Hematopoietic multipotent progenitor cell treated with erythropoietin and hydrocortisone succinate and interleukin-3 and kit ligand, for 6 days (in vitro differentiated cells): ENCODE results near the gene BRAP.
"Not testable (repeated sequence)": the region's sequence is repeated elsewhere in the genome, so short reads cannot be mapped to it uniquely, and the experiment has no call there.

ENCODE experiments used
- DNase-seq: peaks from one replicate; pipeline ENCODE4 v3.0.0-alpha.2; 2015

BRAP gene

GRCh38 chr12:111672822-111673381, 12.9 kb downstream of the BRAP start:
- DNase-seq = no peak

- peak; percentile 42 for DNase-seq
These were observed 20.5 kb downstream of the BRAP start for GRCh38 chr12:111664961-111665865.

- DNase-seq = no peak
These were observed 21.3 kb downstream of the BRAP start for GRCh38 chr12:111664499-111664898.

GRCh38 chr12:111656016-111656415, 29.7 kb downstream of the BRAP start:
- DNase-seq = no peak

- DNase-seq = no peak
These were observed 30.4 kb downstream of the BRAP start for GRCh38 chr12:111655356-111655755.

GRCh38 chr12:111653596-111653995, 32.2 kb downstream of the BRAP start:
- no peak for DNase-seq

GRCh38 chr12:111652530-111652929, 33.2 kb downstream of the BRAP start:
- DNase-seq = not testable (repeated sequence)

- DNase-seq = no peak
These were observed 34.8 kb downstream of the BRAP start for GRCh38 chr12:111650912-111651311.

- no peak for DNase-seq
These were observed 40.3 kb downstream of the BRAP start for GRCh38 chr12:111645433-111645832.

- peak; percentile 68 for DNase-seq
These were observed 42.3 kb downstream of the BRAP start for GRCh38 chr12:111643427-111643826.

GRCh38 chr12:111642681-111643426, 42.9 kb downstream of the BRAP start:
- DNase-seq = no peak

GRCh38 chr12:111640506-111640905, 45.2 kb downstream of the BRAP start:
- DNase-seq = no peak

- peak; percentile 59 for DNase-seq
These were observed 47.2 kb downstream of the BRAP start for GRCh38 chr12:111638556-111638955.

- peak; percentile 93 for DNase-seq
These were observed 49.4 kb downstream of the BRAP start for GRCh38 chr12:111636209-111636945.

GRCh38 chr12:111635524-111635923, 50.2 kb downstream of the BRAP start:
- DNase-seq = peak; percentile 89

- no peak for DNase-seq
These were observed 57.1 kb downstream of the BRAP start for GRCh38 chr12:111628505-111629260.

- DNase-seq = no peak
These were observed 59.5 kb downstream of the BRAP start for GRCh38 chr12:111626230-111626629.

- DNase-seq = no peak
These were observed 61.2 kb downstream of the BRAP start for GRCh38 chr12:111624540-111624939.

GRCh38 chr12:111617841-111618240, 67.9 kb downstream of the BRAP start:
- DNase-seq = not testable (repeated sequence)

- DNase-seq = no peak
These were observed 69.6 kb downstream of the BRAP start for GRCh38 chr12:111616177-111616623.

GRCh38 chr12:111607239-111607638, 78.5 kb downstream of the BRAP start:
- peak; percentile 35 for DNase-seq

GRCh38 chr12:111606767-111607230, 79.0 kb downstream of the BRAP start:
- DNase-seq = no peak
